ENCODE measurements around the gene SLC17A7. TPM values are rescaled to one million over a fixed set of nuclear protein-coding genes. Genes with fewer than 3 reads are reported as not detected.

SLC17A7 gene
- total and polyA plus RNA-seq, 2 of the 13 experiments (the other 11 are each of a cell fraction or from before 2014, with no cell fraction given) = 0.32 TPM; not detected in 1

DNA sequence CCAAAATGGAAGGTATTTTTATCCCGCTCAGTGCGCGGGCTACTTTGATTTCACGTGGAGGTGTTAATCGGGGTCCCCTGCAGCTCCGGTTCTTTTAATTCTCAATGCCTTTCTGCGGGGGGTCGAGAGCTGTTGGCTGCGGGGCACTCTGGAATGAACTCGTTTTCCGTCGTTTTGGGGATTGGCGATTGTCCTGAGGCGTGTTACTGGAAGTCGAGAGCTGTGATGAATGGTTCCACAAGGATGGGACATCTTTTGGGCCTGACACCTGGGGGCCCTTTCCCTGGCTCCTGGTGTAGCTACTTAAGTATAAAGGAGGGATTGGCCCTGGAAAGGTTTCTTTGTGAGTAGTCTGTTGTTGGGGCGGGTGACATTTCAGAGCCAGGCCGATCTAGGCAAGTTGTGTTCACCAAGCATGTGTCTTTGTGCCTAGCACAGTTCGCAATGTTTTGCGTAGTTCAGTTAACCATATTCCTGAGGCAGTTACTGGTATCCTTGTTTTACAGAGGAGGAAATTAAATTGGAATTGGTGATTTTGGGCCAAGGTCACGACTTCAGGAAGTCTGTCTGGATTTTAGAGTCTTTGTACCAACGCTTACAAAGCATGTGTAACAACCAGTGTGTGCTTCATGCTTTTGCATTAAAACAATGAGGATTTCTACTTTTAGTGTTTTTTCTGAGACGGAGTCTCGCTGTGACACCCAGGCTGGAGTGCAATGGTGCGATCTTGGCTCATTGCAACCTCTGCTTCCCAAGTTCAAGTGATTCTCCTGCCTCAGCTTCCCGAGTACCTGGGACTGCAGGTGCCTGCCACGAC, 46.9 kb upstream of the SLC17A7 start (continued):
- no peak for TF ChIP-seq SP1 (IDR thresholded peaks at IDR 0.05)
- no peak for TF ChIP-seq SP1 (CRISPR knock-in tag; IDR thresholded peaks at IDR 0.05)
- TF ChIP-seq, protein P1, sequence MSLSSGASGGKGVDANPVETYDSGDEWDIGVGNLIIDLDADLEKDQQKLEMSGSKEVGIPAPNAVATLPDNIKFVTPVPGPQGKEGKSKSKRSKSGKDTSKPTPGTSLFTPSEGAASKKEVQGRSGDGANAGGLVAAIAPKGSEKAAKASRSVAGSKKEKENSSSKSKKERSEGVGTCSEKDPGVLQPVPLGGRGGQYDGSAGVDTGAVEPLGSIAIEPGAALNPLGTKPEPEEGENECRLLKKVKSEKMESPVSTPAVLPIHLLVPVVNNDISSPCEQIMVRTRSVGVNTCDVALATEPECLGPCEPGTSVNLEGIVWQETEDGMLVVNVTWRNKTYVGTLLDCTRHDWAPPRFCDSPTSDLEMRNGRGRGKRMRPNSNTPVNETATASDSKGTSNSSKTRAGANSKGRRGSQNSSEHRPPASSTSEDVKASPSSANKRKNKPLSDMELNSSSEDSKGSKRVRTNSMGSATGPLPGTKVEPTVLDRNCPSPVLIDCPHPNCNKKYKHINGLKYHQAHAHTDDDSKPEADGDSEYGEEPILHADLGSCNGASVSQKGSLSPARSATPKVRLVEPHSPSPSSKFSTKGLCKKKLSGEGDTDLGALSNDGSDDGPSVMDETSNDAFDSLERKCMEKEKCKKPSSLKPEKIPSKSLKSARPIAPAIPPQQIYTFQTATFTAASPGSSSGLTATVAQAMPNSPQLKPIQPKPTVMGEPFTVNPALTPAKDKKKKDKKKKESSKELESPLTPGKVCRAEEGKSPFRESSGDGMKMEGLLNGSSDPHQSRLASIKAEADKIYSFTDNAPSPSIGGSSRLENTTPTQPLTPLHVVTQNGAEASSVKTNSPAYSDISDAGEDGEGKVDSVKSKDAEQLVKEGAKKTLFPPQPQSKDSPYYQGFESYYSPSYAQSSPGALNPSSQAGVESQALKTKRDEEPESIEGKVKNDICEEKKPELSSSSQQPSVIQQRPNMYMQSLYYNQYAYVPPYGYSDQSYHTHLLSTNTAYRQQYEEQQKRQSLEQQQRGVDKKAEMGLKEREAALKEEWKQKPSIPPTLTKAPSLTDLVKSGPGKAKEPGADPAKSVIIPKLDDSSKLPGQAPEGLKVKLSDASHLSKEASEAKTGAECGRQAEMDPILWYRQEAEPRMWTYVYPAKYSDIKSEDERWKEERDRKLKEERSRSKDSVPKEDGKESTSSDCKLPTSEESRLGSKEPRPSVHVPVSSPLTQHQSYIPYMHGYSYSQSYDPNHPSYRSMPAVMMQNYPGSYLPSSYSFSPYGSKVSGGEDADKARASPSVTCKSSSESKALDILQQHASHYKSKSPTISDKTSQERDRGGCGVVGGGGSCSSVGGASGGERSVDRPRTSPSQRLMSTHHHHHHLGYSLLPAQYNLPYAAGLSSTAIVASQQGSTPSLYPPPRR (CRISPR knock-in tag; IDR thresholded peaks at IDR 0.05; ENCODE audit: borderline replicate concordance) = no peak
- TF ChIP-seq RBFOX2 (IDR thresholded peaks at IDR 0.05; ENCODE audit: low read depth, low read length) = peak; percentile 15; the same call in 1 of the 2 replicates
- no peak for TF ChIP-seq ZNF788 (CRISPR knock-in tag; IDR thresholded peaks at IDR 0.05; ENCODE audit: borderline replicate concordance)
- TF ChIP-seq ZNF547 (CRISPR knock-in tag; IDR thresholded peaks at IDR 0.05) = no peak
- TF ChIP-seq RXRB (CRISPR knock-in tag; IDR thresholded peaks at IDR 0.05; ENCODE audit: borderline replicate concordance) = no peak
- TF ChIP-seq, protein P2, sequence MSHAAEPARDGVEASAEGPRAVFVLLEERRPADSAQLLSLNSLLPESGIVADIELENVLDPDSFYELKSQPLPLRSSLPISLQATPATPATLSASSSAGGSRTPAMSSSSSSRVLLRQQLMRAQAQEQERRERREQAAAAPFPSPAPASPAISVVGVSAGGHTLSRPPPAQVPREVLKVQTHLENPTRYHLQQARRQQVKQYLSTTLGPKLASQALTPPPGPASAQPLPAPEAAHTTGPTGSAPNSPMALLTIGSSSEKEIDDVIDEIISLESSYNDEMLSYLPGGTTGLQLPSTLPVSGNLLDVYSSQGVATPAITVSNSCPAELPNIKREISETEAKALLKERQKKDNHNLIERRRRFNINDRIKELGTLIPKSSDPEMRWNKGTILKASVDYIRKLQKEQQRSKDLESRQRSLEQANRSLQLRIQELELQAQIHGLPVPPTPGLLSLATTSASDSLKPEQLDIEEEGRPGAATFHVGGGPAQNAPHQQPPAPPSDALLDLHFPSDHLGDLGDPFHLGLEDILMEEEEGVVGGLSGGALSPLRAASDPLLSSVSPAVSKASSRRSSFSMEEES (CRISPR knock-in tag; IDR thresholded peaks at IDR 0.05) = peak; percentile 10; the same call in 1 of the 2 replicates
- TF ChIP-seq ZNF225 (CRISPR knock-in tag; IDR thresholded peaks at IDR 0.05) = no peak
- TF ChIP-seq ZMYM2 (CRISPR knock-in tag; IDR thresholded peaks at IDR 0.05) = no peak
- TF ChIP-seq ZNF792 (CRISPR knock-in tag; IDR thresholded peaks at IDR 0.05) = no peak
- no peak for TF ChIP-seq ZNF773 (CRISPR knock-in tag; IDR thresholded peaks at IDR 0.05; ENCODE audit: borderline replicate concordance)
- no peak for TF ChIP-seq TSC22D2 (CRISPR knock-in tag; IDR thresholded peaks at IDR 0.05; ENCODE audit: borderline replicate concordance)
- TF ChIP-seq, protein P3, sequence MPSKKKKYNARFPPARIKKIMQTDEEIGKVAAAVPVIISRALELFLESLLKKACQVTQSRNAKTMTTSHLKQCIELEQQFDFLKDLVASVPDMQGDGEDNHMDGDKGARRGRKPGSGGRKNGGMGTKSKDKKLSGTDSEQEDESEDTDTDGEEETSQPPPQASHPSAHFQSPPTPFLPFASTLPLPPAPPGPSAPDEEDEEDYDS (CRISPR knock-in tag; IDR thresholded peaks at IDR 0.05) = no peak
- TF ChIP-seq, protein P4, sequence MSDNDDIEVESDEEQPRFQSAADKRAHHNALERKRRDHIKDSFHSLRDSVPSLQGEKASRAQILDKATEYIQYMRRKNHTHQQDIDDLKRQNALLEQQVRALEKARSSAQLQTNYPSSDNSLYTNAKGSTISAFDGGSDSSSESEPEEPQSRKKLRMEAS (IDR thresholded peaks at IDR 0.05) = peak; percentile 0; the same call in 1 of the 2 replicates
- TF ChIP-seq GZF1 (CRISPR knock-in tag; IDR thresholded peaks at IDR 0.05) = no peak; the same call in 1 of the 2 replicates
- TF ChIP-seq ZNF3 (CRISPR knock-in tag; IDR thresholded peaks at IDR 0.05) = no peak
- 0 out of 2 replicates have a peak, but pooled peaks have one; percentile 33 for TF ChIP-seq ZNF850 (CRISPR knock-in tag; conservative IDR thresholded peaks at IDR 0.05)
- TF ChIP-seq ZNF598 (CRISPR knock-in tag; IDR thresholded peaks at IDR 0.05; ENCODE audit: borderline replicate concordance) = no peak
- TF ChIP-seq ZNF343 (CRISPR knock-in tag; IDR thresholded peaks at IDR 0.05) = 0 out of 2 replicates have a peak, but pooled peaks have one; percentile 30
- no peak for TF ChIP-seq NFE2L2 (IDR thresholded peaks at IDR 0.05; ENCODE audit: low read length)
- no peak for TF ChIP-seq ZNF326 (CRISPR knock-in tag; IDR thresholded peaks at IDR 0.05; ENCODE audit: borderline replicate concordance)
- TF ChIP-seq, protein P5, sequence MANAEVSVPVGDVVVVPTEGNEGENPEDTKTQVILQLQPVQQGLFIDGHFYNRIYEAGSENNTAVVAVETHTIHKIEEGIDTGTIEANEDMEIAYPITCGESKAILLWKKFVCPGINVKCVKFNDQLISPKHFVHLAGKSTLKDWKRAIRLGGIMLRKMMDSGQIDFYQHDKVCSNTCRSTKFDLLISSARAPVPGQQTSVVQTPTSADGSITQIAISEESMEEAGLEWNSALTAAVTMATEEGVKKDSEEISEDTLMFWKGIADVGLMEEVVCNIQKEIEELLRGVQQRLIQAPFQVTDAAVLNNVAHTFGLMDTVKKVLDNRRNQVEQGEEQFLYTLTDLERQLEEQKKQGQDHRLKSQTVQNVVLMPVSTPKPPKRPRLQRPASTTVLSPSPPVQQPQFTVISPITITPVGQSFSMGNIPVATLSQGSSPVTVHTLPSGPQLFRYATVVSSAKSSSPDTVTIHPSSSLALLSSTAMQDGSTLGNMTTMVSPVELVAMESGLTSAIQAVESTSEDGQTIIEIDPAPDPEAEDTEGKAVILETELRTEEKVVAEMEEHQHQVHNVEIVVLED (CRISPR knock-in tag; IDR thresholded peaks at IDR 0.05; ENCODE audit: borderline replicate concordance) = no peak
